Measurements from ENCODE around the gene MRPL40. TPM values are rescaled to one million over a fixed set of nuclear protein-coding genes. Genes with fewer than 3 reads are reported as not detected.

MRPL40 gene
- 26.1 TPM for total RNA-seq

- peak; percentile 98 for DNase-seq
These were observed at the start of gene MRPL40 for GRCh38 chr22:19432133-19432851. Gene MRPL40 (plus strand): TSS chr22:19432545. CDS start chr22:19432555, 10 bp downstream.

GRCh38 chr22:19383292-19383691 lies 49.1 kb upstream of the MRPL40 start:
- DNase-seq = no peak

GRCh38 chr22:19385221-19385906 lies 47.0 kb upstream of the MRPL40 start:
- no peak for DNase-seq

GRCh38 chr22:19386248-19386647 lies 46.1 kb upstream of the MRPL40 start:
- no peak for DNase-seq

GRCh38 chr22:19387038-19387437 lies 45.3 kb upstream of the MRPL40 start:
- no peak for DNase-seq

GRCh38 chr22:19387575-19387974 lies 44.8 kb upstream of the MRPL40 start:
- no peak for DNase-seq

GRCh38 chr22:19393704-19394103 lies 38.6 kb upstream of the MRPL40 start:
- DNase-seq = no peak

- no peak for DNase-seq
These were observed 37.9 kb upstream of the MRPL40 start for GRCh38 chr22:19394274-19395050.

GRCh38 chr22:19395276-19395675 lies 37.1 kb upstream of the MRPL40 start:
- no peak for DNase-seq

GRCh38 chr22:19396561-19396933 lies 35.8 kb upstream of the MRPL40 start:
- DNase-seq = no peak

GRCh38 chr22:19396934-19397733 lies 35.2 kb upstream of the MRPL40 start:
- no peak for DNase-seq

GRCh38 chr22:19397734-19398104 lies 34.6 kb upstream of the MRPL40 start:
- no peak for DNase-seq

- no peak for DNase-seq
These were observed 34.1 kb upstream of the MRPL40 start for GRCh38 chr22:19398206-19398605.

GRCh38 chr22:19398652-19399051 lies 33.7 kb upstream of the MRPL40 start:
- DNase-seq = no peak

GRCh38 chr22:19400881-19401280 lies 31.5 kb upstream of the MRPL40 start:
- no peak for DNase-seq

- DNase-seq = no peak
These were observed 30.9 kb upstream of the MRPL40 start for GRCh38 chr22:19401483-19401882.

GRCh38 chr22:19402642-19403191 lies 29.6 kb upstream of the MRPL40 start:
- no peak for DNase-seq

GRCh38 chr22:19404676-19405075 lies 27.7 kb upstream of the MRPL40 start:
- no peak for DNase-seq

GRCh38 chr22:19405133-19405532 lies 27.2 kb upstream of the MRPL40 start:
- DNase-seq = no peak

- no peak for DNase-seq
These were observed 26.7 kb upstream of the MRPL40 start for GRCh38 chr22:19405652-19406051.

GRCh38 chr22:19406281-19406811 lies 26.0 kb upstream of the MRPL40 start:
- no peak for DNase-seq

GRCh38 chr22:19406846-19407245 lies 25.5 kb upstream of the MRPL40 start:
- DNase-seq = no peak

All from tongue (tissue), 2 donors.